Neuronal stem cell (in vitro differentiated cells): Measurements from ENCODE around the gene LINGO3.

Experiments
- DNase-seq: peaks from one replicate; pipeline ENCODE4 v3.0.0-alpha.2; 2013; ENCODE audit warnings: low spot score
- H2AFZ ChIP-seq: one replicate; pipeline ENCODE4 v1.6.1; 2013; ENCODE audit warnings: mild to moderate bottlenecking, low read length, inconsistent platforms
- H2AK5ac ChIP-seq: 2 replicates; pipeline ENCODE4 v1.6.1; 2013; ENCODE audit warnings: low read depth, mild to moderate bottlenecking, inconsistent platforms, low read length, moderate library complexity, mixed read lengths
- H2BK120ac ChIP-seq: 2 replicates; pipeline ENCODE4 v1.6.1; 2013; ENCODE audit warnings: low read depth, mild to moderate bottlenecking, inconsistent platforms, low read length, moderate library complexity, mixed read lengths
- H2BK12ac ChIP-seq: one replicate; pipeline ENCODE4 v1.6.1; 2013; ENCODE audit warnings: low read length, inconsistent platforms
- H2BK15ac ChIP-seq: 2 replicates; pipeline ENCODE4 v1.6.1; 2013; ENCODE audit warnings: mild to moderate bottlenecking, low read length, inconsistent platforms, mixed read lengths
- H2BK5ac ChIP-seq: one replicate; pipeline ENCODE4 v1.6.1; 2013; ENCODE audit warnings: inconsistent platforms, mild to moderate bottlenecking, low read length, moderate library complexity
- H3K14ac ChIP-seq: one replicate; pipeline ENCODE4 v1.6.1; 2013; ENCODE audit warnings: low read length, inconsistent platforms
- H3K18ac ChIP-seq: 2 replicates; pipeline ENCODE4 v1.6.1; 2013; ENCODE audit warnings: low read length, inconsistent platforms
- H3K23ac ChIP-seq: 2 replicates; pipeline ENCODE4 v1.6.1; 2013; ENCODE audit warnings: low read depth, mild to moderate bottlenecking, mixed read lengths, low read length, inconsistent platforms; ENCODE audit not compliant: poor library complexity
- H3K27ac ChIP-seq: replicated peaks from 3 replicates; pipeline ENCODE4 v1.5.1; 2013; ENCODE audit warnings: low read length, inconsistent platforms
- H3K27me3 ChIP-seq, 3 experiments: 2 replicates each; pipeline ENCODE4 v1.6.1; 2013; ENCODE audit warnings: low read length in 3 of 3, mild to moderate bottlenecking in 2 of 3, inconsistent platforms in 1 of 3, low read depth in 1 of 3, mixed read lengths in 1 of 3, moderate library complexity in 1 of 3; ENCODE audit not compliant: control insufficient read depth in 3 of 3, insufficient read depth in 3 of 3
- H3K36me3 ChIP-seq, 2 donors: replicated peaks in 1 of 2; 2 replicates each; pipeline ENCODE4 v1.6.1; 2013; ENCODE audit warnings: low read length in 2 of 2; ENCODE audit not compliant: control insufficient read depth in 2 of 2, insufficient read depth in 2 of 2
- H3K4ac ChIP-seq: 2 replicates; pipeline ENCODE4 v1.6.1; 2013; ENCODE audit warnings: inconsistent platforms, mild to moderate bottlenecking, low read length, moderate library complexity
- H3K4me1 ChIP-seq, 2 donors: 1 replicate in 1 of 2; 2 replicates in 1 of 2; pipeline ENCODE4 v1.6.1; 2013; ENCODE audit warnings: low read length in 2 of 2, low read depth in 1 of 2; ENCODE audit not compliant: control insufficient read depth in 2 of 2, insufficient read depth in 1 of 2
- H3K4me2 ChIP-seq: one replicate; pipeline ENCODE4 v1.6.1; 2013; ENCODE audit warnings: mild to moderate bottlenecking, low read length, inconsistent platforms; ENCODE audit not compliant: insufficient read depth, poor library complexity, severe bottlenecking
- H3K4me3 ChIP-seq, 2 donors: 2 replicates each; pipeline ENCODE4 v1.5.1; 2013; ENCODE audit warnings: low read length in 2 of 2, mild to moderate bottlenecking in 2 of 2, inconsistent platforms in 1 of 2, moderate library complexity in 1 of 2
- H3K79me1 ChIP-seq: one replicate; pipeline ENCODE4 v1.6.1; 2013; ENCODE audit warnings: low read depth, mild to moderate bottlenecking, inconsistent platforms, low read length, moderate library complexity
- H3K9ac ChIP-seq: one replicate; pipeline ENCODE4 v1.6.1; 2013; ENCODE audit warnings: mild to moderate bottlenecking, low read depth, low read length, inconsistent platforms; ENCODE audit not compliant: poor library complexity
- H3K9me3 ChIP-seq, 2 donors: replicated peaks in 1 of 2; 2 replicates each; pipeline versions ENCODE3 to v1.6.1; 2013; ENCODE audit warnings: low read length in 2 of 2, mild to moderate bottlenecking in 2 of 2, inconsistent platforms in 1 of 2, low read depth in 1 of 2, mixed read lengths in 1 of 2, moderate library complexity in 1 of 2; ENCODE audit not compliant: control insufficient read depth in 2 of 2, insufficient read depth in 1 of 2
- H4K8ac ChIP-seq: one replicate; pipeline ENCODE4 v1.6.1; 2013; ENCODE audit warnings: low read depth, mild to moderate bottlenecking, inconsistent platforms, low read length, moderate library complexity
- H4K91ac ChIP-seq: one replicate; pipeline ENCODE4 v1.6.1; 2013; ENCODE audit warnings: low read length, low read depth, mild to moderate bottlenecking, inconsistent platforms; ENCODE audit not compliant: poor library complexity
- WGBS, 2 donors: extraction: QIAGEN DNeasy Blood & Tissue Kit; methylation state at CpG; one replicate each; pipeline ENCODE4 v1.1.7; 2013; ENCODE audit warnings: missing lambda C conversion rate in 2 of 2, mixed read lengths in 1 of 2; ENCODE audit not compliant: insufficient read length in 2 of 2, insufficient replicate concordance in 1 of 2; ENCODE audit errors: extremely low coverage in 2 of 2; 5-methylcytosine and 5-hydroxymethylcytosine counted together

Gene LINGO3

GRCh38 chr19:2317756-2318155 lies 9.8 kb upstream of the LINGO3 start:
- no peak overlapping the region for H2BK120ac ChIP-seq
- peaks cover 7 to 16% of the 10 kb centered on the region in 2 donors for H3K36me3 ChIP-seq
- no peak overlapping the region for H2BK12ac ChIP-seq
- no CpG with 5 or more reads among the region's 25 CpGs for WGBS, 2 donors
- no peaks in the 10 kb centered on the region for H3K27me3 ChIP-seq
- peak overlapping the region; percentile 6 for H3K23ac ChIP-seq
- no peak overlapping the region for H3K4ac ChIP-seq
- H3K4me2 ChIP-seq, result no peak overlapping the region
- no peak overlapping the region for H3K4me3 ChIP-seq
- no peak overlapping the region for H4K8ac ChIP-seq
- H3K9me3 ChIP-seq, result peaks cover 5 to 11% of the 10 kb centered on the region in 2 donors
- peak overlapping the region; percentile 44 for H3K9ac ChIP-seq
- H3K4me1 ChIP-seq, result peaks cover 4 to 13% of the 10 kb centered on the region in 2 donors
- H2AK5ac ChIP-seq, result peak overlapping the region; percentile 10
- H4K91ac ChIP-seq, result no peak overlapping the region
- peak overlapping the region; percentile 41 for H3K18ac ChIP-seq
- H3K14ac ChIP-seq, result no peak overlapping the region
- H2BK15ac ChIP-seq, result peak overlapping the region; percentile 73
- peaks cover 2% of the 10 kb centered on the region for H3K79me1 ChIP-seq
- no peak overlapping the region for H2AFZ ChIP-seq
- no peak overlapping the region for H2BK5ac ChIP-seq
- no peak for DNase-seq
- no peak overlapping the region for H3K27ac ChIP-seq

- no peaks in the 10 kb centered on the region for H3K27me3 ChIP-seq
- no CpG with 5 or more reads among the region's 13 CpGs for WGBS, 2 donors
- DNase-seq, result no peak
Observed at GRCh38 chr19:2317300-2317699, 9.3 kb upstream of the LINGO3 start.

GRCh38 chr19:2315818-2316353 lies 7.9 kb upstream of the LINGO3 start:
- Histone ChIP-seq H2AK5ac (peak overlapping the region; percentile 46), H3K4me2 (no peak overlapping the region), H3K27ac (no peak overlapping the region), H4K91ac (no peak overlapping the region), H3K4me3 (no peak overlapping the region), H2BK120ac (no peak overlapping the region), H3K36me3 (peaks cover 1% of the 10 kb centered on the region in 2 donors), H3K4ac (no peak overlapping the region), H3K14ac (no peak overlapping the region), H3K18ac (peak overlapping the region; percentile 7), H3K27me3 (peaks cover 0 to 3% (median 0%) of the 10 kb centered on the region in 3 experiments), H2BK5ac (peak overlapping the region; percentile 75), H3K9me3 (peaks cover 5 to 11% of the 10 kb centered on the region in 2 donors), H2AFZ (peak overlapping the region; percentile 89), H4K8ac (no peak overlapping the region), H2BK12ac (no peak overlapping the region), H3K23ac (peak overlapping the region; percentile 52), H3K79me1 (peaks cover 2% of the 10 kb centered on the region), H3K9ac (no peak overlapping the region), H2BK15ac (no peak overlapping the region), H3K4me1 (peaks cover 4 to 13% of the 10 kb centered on the region in 2 donors)
- no CpG with 5 or more reads among the region's 22 CpGs for WGBS, 2 donors
- DNase-seq, result peak; percentile 48

More at GRCh38 chr19:2317300-2317699, 9.3 kb upstream of the LINGO3 start:
- Histone ChIP-seq H2BK12ac (no peak overlapping the region), H3K4me1 (peaks cover 4 to 13% of the 10 kb centered on the region in 2 donors), H3K27ac (no peak overlapping the region), H3K18ac (no peak overlapping the region), H3K9ac (no peak overlapping the region), H3K4ac (no peak overlapping the region), H3K9me3 (peaks cover 5 to 11% of the 10 kb centered on the region in 2 donors), H3K36me3 (peaks cover 4 to 11% of the 10 kb centered on the region in 2 donors), H3K4me2 (no peak overlapping the region), H4K91ac (no peak overlapping the region), H2AK5ac (peak overlapping the region; percentile 89), H3K14ac (no peak overlapping the region), H2AFZ (no peak overlapping the region), H3K79me1 (peaks cover 2% of the 10 kb centered on the region), H4K8ac (no peak overlapping the region), H3K4me3 (no peak overlapping the region), H2BK120ac (no peak overlapping the region), H2BK5ac (no peak overlapping the region), H3K23ac (no peak overlapping the region), H2BK15ac (no peak overlapping the region)

GRCh38 chr19:2315121-2315817 lies 7.3 kb upstream of the LINGO3 start:
- H3K36me3 ChIP-seq, result no peaks in the 10 kb centered on the region
- no peak overlapping the region for H3K18ac ChIP-seq
- no peak overlapping the region for H3K4me3 ChIP-seq
- DNase-seq, result no peak
- no peak overlapping the region for H2BK5ac ChIP-seq
- H3K9ac ChIP-seq, result no peak overlapping the region
- H4K8ac ChIP-seq, result no peak overlapping the region
- H2BK15ac ChIP-seq, result no peak overlapping the region
- no peak overlapping the region for H3K4ac ChIP-seq
- H2AK5ac ChIP-seq, result no peak overlapping the region
- peak overlapping the region; percentile 89 for H2AFZ ChIP-seq
- H3K9me3 ChIP-seq, result peaks cover 5 to 11% of the 10 kb centered on the region in 2 donors
- H3K23ac ChIP-seq, result no peak overlapping the region
- no peak overlapping the region for H2BK12ac ChIP-seq
- no peak overlapping the region for H2BK120ac ChIP-seq
- no CpG with 5 or more reads among the region's 7 CpGs for WGBS, 2 donors
- H3K4me2 ChIP-seq, result no peak overlapping the region
- peaks cover 4 to 13% of the 10 kb centered on the region in 2 donors for H3K4me1 ChIP-seq
- no peak overlapping the region for H3K27ac ChIP-seq
- peaks cover 0 to 7% (median 0%) of the 10 kb centered on the region in 3 experiments for H3K27me3 ChIP-seq
- H3K14ac ChIP-seq, result no peak overlapping the region
- no peak overlapping the region for H4K91ac ChIP-seq
- peaks cover 2% of the 10 kb centered on the region for H3K79me1 ChIP-seq
